Osteoblast (primary cell): ENCODE measurements around the gene MAPK12. TPM values are rescaled to one million over a fixed set of nuclear protein-coding genes. Genes with fewer than 3 reads are reported as not detected.
A peak's percentile ranks its signal among the peaks of the same experiment; 100 is the strongest.

Experiments used
- DNase-seq: peaks from one replicate; pipeline ENCODE4 v3.0.0; 2011; ENCODE audit warnings: low spot score, mixed read lengths; ENCODE audit not compliant: insufficient read length; ENCODE audit errors: missing footprints
- H2AFZ ChIP-seq: 2 replicates; pipeline ENCODE4 v1.6.0; 2011; ENCODE audit warnings: mild to moderate bottlenecking, low read length
- H3K27ac ChIP-seq: 2 replicates; pipeline ENCODE4 v1.5.1; 2011; ENCODE audit warnings: mild to moderate bottlenecking, low read depth, low read length, moderate library complexity
- H3K27me3 ChIP-seq: 2 replicates; pipeline ENCODE4 v1.6.0; 2012; ENCODE audit warnings: mild to moderate bottlenecking, control low read depth, inconsistent platforms, low read length, moderate library complexity; ENCODE audit not compliant: insufficient read depth
- H3K36me3 ChIP-seq: 2 replicates; pipeline ENCODE4 v1.5.1; 2011; ENCODE audit warnings: mild to moderate bottlenecking, low read length, control low read depth, moderate library complexity; ENCODE audit not compliant: insufficient read depth
- H3K4me1 ChIP-seq: 2 replicates; pipeline ENCODE4 v1.5.1; 2011; ENCODE audit warnings: mild to moderate bottlenecking, low read length, control low read depth, moderate library complexity; ENCODE audit not compliant: insufficient read depth
- H3K4me2 ChIP-seq: 2 replicates; pipeline ENCODE4 v1.6.0; 2011; ENCODE audit warnings: mild to moderate bottlenecking, low read length; ENCODE audit not compliant: insufficient read depth
- H3K4me3 ChIP-seq: fragments of 200-600 bp; sonication (generic); 3 replicates; pipeline ENCODE4 v1.5.1; 2012; ENCODE audit warnings: mild to moderate bottlenecking, low read length, inconsistent platforms; ENCODE audit not compliant: insufficient read depth
- H3K79me2 ChIP-seq: 2 replicates; pipeline ENCODE4 v1.6.0; 2012; ENCODE audit warnings: mild to moderate bottlenecking, low read length, control low read depth, inconsistent platforms; ENCODE audit not compliant: insufficient read depth
- H3K9me3 ChIP-seq: 2 replicates; pipeline ENCODE4 v1.5.1; 2011; ENCODE audit warnings: low read depth, low read length, control low read depth
- H4K20me1 ChIP-seq: 2 replicates; pipeline ENCODE4 v1.6.0; 2012; ENCODE audit warnings: mild to moderate bottlenecking, low read length, control low read depth; ENCODE audit not compliant: insufficient read depth
- CTCF ChIP-seq: IDR thresholded peaks from 2 replicates; pipeline ENCODE4 v1.5.1; 2011; ENCODE audit warnings: mild to moderate bottlenecking, low read depth, low read length, moderate library complexity; ENCODE audit errors: extremely low read depth
- total RNA-seq: library from RNA; depleted of rRNA; stranded (reverse); fragments of >200 nt; gene quantifications from 2 replicates; pipeline ENCODE4 v1.2.3, GENCODE V29; 2012

MAPK12 gene
- total RNA-seq, 1 donor = 34.0 TPM

GRCh38 chr22:50243685-50244419, 17.6 kb downstream of the MAPK12 start:
- H4K20me1 ChIP-seq = peaks cover 38% of the 10 kb centered on the region
- peaks cover 25% of the 10 kb centered on the region for H3K4me1 ChIP-seq
- no peaks in the 10 kb centered on the region for H3K27me3 ChIP-seq
- no peak for TF ChIP-seq CTCF
- peaks cover 29% of the 10 kb centered on the region for H3K36me3 ChIP-seq
- H3K27ac ChIP-seq = peak overlapping the region; percentile 83
- H3K79me2 ChIP-seq = peaks cover 87% of the 10 kb centered on the region
- peak overlapping the region; percentile 100 for H3K4me3 ChIP-seq
- peak overlapping the region; percentile 80 for H2AFZ ChIP-seq
- no peak for DNase-seq
- no peaks in the 10 kb centered on the region for H3K9me3 ChIP-seq
- peak overlapping the region; percentile 95 for H3K4me2 ChIP-seq

DNA sequence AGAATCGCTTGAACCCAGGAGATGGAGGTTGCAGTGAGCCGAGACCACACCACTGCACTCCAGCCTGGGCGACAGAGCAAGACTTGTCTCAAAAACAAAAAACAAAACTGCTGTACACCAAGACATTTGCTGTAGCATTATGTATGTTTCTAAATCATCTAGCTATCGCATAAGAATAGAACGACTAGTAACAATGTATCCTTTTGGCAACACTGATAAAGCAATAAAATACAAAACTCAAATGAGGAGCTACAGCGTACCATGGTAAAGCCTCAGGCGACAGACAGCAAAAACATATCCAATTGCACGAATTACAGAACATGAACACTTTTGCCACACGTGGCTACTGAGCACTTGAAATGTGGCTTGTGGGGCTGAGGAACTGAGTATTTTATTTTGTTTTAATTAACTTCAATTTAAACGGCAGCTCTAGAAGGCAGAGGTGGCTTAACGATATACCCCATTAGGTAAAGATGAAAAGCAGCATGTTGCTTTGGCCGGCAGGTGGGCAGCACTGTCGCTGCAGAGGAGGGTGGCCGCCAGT, 19.0 kb downstream of the MAPK12 start:
- Histone ChIP-seq H3K4me1 (peaks cover 25% of the 10 kb centered on the region), H3K27ac (no peak overlapping the region), H3K36me3 (peaks cover 25% of the 10 kb centered on the region), H4K20me1 (peaks cover 38% of the 10 kb centered on the region), H3K27me3 (no peaks in the 10 kb centered on the region), H3K4me3 (peak overlapping the region; percentile 100), H3K4me2 (peak overlapping the region; percentile 95), H2AFZ (no peak overlapping the region), H3K79me2 (peaks cover 81% of the 10 kb centered on the region), H3K9me3 (no peaks in the 10 kb centered on the region)
- DNase-seq = no peak
- no peak for TF ChIP-seq CTCF

- TF ChIP-seq CTCF = no peak
- Histone ChIP-seq H3K27ac (no peak overlapping the region), H3K79me2 (peaks cover 84% of the 10 kb centered on the region), H3K4me1 (peaks cover 18% of the 10 kb centered on the region), H3K9me3 (no peaks in the 10 kb centered on the region), H3K27me3 (no peaks in the 10 kb centered on the region), H3K36me3 (peaks cover 12% of the 10 kb centered on the region), H3K4me2 (no peak overlapping the region), H4K20me1 (peaks cover 58% of the 10 kb centered on the region), H3K4me3 (no peak overlapping the region), H2AFZ (no peak overlapping the region)
- DNase-seq = no peak
These were observed 22.7 kb downstream of the MAPK12 start for GRCh38 chr22:50238755-50239154.

GRCh38 chr22:50236731-50237409, 24.6 kb downstream of the MAPK12 start:
- no peak overlapping the region for H3K4me2 ChIP-seq
- no peak overlapping the region for H3K27ac ChIP-seq
- no peaks in the 10 kb centered on the region for H3K27me3 ChIP-seq
- H2AFZ ChIP-seq = no peak overlapping the region
- H4K20me1 ChIP-seq = peaks cover 50% of the 10 kb centered on the region
- H3K4me1 ChIP-seq = peaks cover 7% of the 10 kb centered on the region
- H3K9me3 ChIP-seq = no peaks in the 10 kb centered on the region
- peaks cover 69% of the 10 kb centered on the region for H3K79me2 ChIP-seq
- no peak overlapping the region for H3K4me3 ChIP-seq
- peak; percentile 97 for DNase-seq
- peak; percentile 53 for TF ChIP-seq CTCF
- H3K36me3 ChIP-seq = peaks cover 19% of the 10 kb centered on the region
